NB4 (cell line): Measurements from ENCODE around the gene ZSCAN20.

Experiments used
- DNase-seq: peaks from one replicate; pipeline ENCODE4 v3.0.0; 2010; ENCODE audit warnings: low read depth
- H3K4me3 ChIP-seq: one replicate; pipeline ENCODE4 v1.5.1; 2011; ENCODE audit warnings: mild to moderate bottlenecking, low read depth, low read length, moderate library complexity
- MYC ChIP-seq: IDR thresholded peaks from 2 replicates; pipeline ENCODE4 v1.6.1; 2011; ENCODE audit warnings: low read depth, low read length
- POLR2A ChIP-seq: IDR thresholded peaks from 2 replicates; pipeline ENCODE4 v1.6.1; 2011; ENCODE audit warnings: mild to moderate bottlenecking; ENCODE audit not compliant: insufficient read length; ENCODE audit errors: extremely low read depth
- TF ChIP-seq, protein P1 (sequence below): IDR thresholded peaks from one replicate; pipeline ENCODE4 v1.5.1; 2012; ENCODE audit warnings: low read depth, low read length
- TF ChIP-seq, protein P2 (sequence below): IDR thresholded peaks from 2 replicates; pipeline ENCODE4 v1.6.1; 2011; ENCODE audit warnings: low read depth, low read length

The ZSCAN20 gene

DNA sequence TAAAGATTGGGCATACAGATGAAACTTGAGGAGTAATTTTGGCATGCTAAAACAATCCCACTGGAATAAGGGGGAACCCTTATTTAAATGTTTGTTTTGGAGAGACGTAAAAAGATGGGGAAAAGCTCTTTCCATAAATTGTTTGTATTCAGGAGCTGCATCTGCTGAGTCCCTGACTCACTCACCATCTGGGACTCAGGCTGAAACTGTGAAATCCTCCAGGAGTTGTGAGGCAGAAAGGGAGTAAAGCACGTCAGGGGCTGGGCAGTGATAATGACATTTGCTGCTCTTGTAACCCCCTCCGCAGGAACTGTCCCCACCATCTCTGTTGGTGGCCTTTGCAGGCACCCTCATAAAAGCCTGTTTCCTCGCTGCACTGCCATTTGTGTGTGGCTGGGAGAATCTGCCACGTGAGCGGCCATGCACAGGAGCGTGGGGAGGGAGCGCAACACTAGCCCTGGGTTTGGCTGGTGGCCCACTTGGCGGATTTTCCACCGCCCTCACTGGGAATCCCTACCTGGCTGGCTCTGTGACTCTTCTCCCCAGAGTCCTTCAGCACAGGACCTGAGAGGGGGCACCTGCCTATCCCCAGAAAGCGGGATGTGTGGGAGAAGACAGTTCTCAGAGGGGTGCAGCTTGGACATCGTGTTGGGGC lies 45.3 kb downstream of the ZSCAN20 start:
- TF ChIP-seq, protein P1, sequence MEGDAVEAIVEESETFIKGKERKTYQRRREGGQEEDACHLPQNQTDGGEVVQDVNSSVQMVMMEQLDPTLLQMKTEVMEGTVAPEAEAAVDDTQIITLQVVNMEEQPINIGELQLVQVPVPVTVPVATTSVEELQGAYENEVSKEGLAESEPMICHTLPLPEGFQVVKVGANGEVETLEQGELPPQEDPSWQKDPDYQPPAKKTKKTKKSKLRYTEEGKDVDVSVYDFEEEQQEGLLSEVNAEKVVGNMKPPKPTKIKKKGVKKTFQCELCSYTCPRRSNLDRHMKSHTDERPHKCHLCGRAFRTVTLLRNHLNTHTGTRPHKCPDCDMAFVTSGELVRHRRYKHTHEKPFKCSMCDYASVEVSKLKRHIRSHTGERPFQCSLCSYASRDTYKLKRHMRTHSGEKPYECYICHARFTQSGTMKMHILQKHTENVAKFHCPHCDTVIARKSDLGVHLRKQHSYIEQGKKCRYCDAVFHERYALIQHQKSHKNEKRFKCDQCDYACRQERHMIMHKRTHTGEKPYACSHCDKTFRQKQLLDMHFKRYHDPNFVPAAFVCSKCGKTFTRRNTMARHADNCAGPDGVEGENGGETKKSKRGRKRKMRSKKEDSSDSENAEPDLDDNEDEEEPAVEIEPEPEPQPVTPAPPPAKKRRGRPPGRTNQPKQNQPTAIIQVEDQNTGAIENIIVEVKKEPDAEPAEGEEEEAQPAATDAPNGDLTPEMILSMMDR, result no peak
- TF ChIP-seq MYC (no peak), POLR2A (no peak)
- TF ChIP-seq, protein P2, sequence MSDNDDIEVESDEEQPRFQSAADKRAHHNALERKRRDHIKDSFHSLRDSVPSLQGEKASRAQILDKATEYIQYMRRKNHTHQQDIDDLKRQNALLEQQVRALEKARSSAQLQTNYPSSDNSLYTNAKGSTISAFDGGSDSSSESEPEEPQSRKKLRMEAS, result no peak

GRCh38 chr1:33519240-33519884 lies 46.9 kb downstream of the ZSCAN20 start:
- H3K4me3 ChIP-seq, result no peak overlapping the region
- TF ChIP-seq, protein P1, result no peak
- TF ChIP-seq POLR2A (no peak), MYC (no peak)
- TF ChIP-seq, protein P2, result no peak
- peak; percentile 3 for DNase-seq

More for the DNA sequence above, 45.3 kb downstream of the ZSCAN20 start:
- no peak overlapping the region for H3K4me3 ChIP-seq
- DNase-seq, result no peak

- peak; percentile 64 for DNase-seq
These were observed 52.1 kb downstream of the ZSCAN20 start for GRCh38 chr1:33524586-33524985.

GRCh38 chr1:33527934-33528333 lies 55.5 kb downstream of the ZSCAN20 start:
- no peak overlapping the region for H3K4me3 ChIP-seq
- DNase-seq, result no peak
- no peak for TF ChIP-seq MYC
- TF ChIP-seq, protein P2, result no peak
- no peak for TF ChIP-seq POLR2A
- TF ChIP-seq, protein P1, result no peak

More at GRCh38 chr1:33524586-33524985, 52.1 kb downstream of the ZSCAN20 start:
- TF ChIP-seq POLR2A (no peak), MYC (no peak)
- TF ChIP-seq, protein P1, result no peak
- TF ChIP-seq, protein P2, result no peak
- H3K4me3 ChIP-seq, result no peak overlapping the region

DNA sequence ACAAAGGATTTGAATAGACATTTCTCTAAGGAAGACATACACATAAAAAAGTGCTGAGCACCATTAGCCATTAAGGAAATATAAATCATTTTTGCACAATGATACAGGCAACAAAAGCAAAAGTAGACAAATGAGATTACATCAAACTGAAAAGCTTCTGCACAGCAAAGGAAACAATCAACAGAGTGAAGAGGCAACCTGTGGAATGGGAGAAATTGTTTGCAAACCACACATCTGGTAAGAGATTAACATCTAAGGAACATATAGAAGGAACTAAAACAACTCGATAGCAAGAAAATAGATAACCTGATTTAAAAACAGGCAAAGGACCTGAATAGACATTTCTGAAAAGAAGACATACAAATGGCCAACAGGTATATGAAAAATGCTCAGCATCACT lies 57.5 kb downstream of the ZSCAN20 start:
- TF ChIP-seq POLR2A (no peak), MYC (no peak)
- TF ChIP-seq, protein P1, result no peak
- TF ChIP-seq, protein P2, result no peak
- DNase-seq, result no peak
- no peak overlapping the region for H3K4me3 ChIP-seq
